Transverse colon (tissue), 3 donors: ENCODE data around the gene STK24.

Experiments
- EP300 ChIP-seq: sonication (generic); formaldehyde crosslinking; IDR thresholded peaks from one replicate; pipeline ENCODE4 v1.6.1; 2017; ENCODE audit warnings: antibody characterized with exemption, low read depth
- TF ChIP-seq, protein P1 (sequence below), 5 experiments: fragments of 200-600 bp in 3 of 5; fragments of 450-650 bp in 2 of 5; sonication (generic) in 3 of 5; IDR thresholded peaks; 1 replicate in 2 of 5; 2 replicates in 3 of 5; pipeline ENCODE4 v1.5.1; 2016 to 2017; ENCODE audit warnings: antibody characterized with exemption in 5 of 5, inconsistent platforms in 3 of 5, mild to moderate bottlenecking in 2 of 5, moderate library complexity in 1 of 5

DNA sequence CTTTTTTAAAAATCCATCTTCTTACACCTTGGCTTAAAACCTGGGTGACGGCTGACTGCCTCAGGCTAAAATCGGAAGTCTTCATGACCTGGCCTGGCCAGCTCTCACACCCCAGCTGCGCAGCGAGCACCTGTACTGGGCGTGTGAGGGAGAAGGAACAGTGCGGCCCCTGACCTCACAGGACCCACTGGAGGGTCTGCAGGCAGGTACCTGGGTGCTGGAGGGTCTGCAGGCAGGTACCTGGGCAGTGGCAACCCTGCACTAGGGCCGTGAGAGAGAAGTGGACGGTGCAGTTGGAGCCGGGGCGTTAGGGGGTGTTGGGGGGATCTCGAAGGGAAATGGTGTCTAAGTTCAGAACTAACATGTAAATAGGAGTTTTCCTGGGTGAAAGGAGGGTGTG, 144.3 kb downstream of the STK24 start:
- TF ChIP-seq EP300, result no peak
- TF ChIP-seq, protein P1, sequence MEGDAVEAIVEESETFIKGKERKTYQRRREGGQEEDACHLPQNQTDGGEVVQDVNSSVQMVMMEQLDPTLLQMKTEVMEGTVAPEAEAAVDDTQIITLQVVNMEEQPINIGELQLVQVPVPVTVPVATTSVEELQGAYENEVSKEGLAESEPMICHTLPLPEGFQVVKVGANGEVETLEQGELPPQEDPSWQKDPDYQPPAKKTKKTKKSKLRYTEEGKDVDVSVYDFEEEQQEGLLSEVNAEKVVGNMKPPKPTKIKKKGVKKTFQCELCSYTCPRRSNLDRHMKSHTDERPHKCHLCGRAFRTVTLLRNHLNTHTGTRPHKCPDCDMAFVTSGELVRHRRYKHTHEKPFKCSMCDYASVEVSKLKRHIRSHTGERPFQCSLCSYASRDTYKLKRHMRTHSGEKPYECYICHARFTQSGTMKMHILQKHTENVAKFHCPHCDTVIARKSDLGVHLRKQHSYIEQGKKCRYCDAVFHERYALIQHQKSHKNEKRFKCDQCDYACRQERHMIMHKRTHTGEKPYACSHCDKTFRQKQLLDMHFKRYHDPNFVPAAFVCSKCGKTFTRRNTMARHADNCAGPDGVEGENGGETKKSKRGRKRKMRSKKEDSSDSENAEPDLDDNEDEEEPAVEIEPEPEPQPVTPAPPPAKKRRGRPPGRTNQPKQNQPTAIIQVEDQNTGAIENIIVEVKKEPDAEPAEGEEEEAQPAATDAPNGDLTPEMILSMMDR (IDR thresholded peaks at IDR 0.05), result no peak
